GM18868 (cell line): Measurements from ENCODE around the gene AKT1.

Experiments used
- ATAC-seq: cut with Tn5 transposase; IDR thresholded peaks from one replicate; pipeline ENCODE4 v1.9.1; 2021; ENCODE audit warnings: mild to moderate bottlenecking, moderate library complexity; ENCODE audit not compliant: unreplicated experiment

Gene AKT1

DNA sequence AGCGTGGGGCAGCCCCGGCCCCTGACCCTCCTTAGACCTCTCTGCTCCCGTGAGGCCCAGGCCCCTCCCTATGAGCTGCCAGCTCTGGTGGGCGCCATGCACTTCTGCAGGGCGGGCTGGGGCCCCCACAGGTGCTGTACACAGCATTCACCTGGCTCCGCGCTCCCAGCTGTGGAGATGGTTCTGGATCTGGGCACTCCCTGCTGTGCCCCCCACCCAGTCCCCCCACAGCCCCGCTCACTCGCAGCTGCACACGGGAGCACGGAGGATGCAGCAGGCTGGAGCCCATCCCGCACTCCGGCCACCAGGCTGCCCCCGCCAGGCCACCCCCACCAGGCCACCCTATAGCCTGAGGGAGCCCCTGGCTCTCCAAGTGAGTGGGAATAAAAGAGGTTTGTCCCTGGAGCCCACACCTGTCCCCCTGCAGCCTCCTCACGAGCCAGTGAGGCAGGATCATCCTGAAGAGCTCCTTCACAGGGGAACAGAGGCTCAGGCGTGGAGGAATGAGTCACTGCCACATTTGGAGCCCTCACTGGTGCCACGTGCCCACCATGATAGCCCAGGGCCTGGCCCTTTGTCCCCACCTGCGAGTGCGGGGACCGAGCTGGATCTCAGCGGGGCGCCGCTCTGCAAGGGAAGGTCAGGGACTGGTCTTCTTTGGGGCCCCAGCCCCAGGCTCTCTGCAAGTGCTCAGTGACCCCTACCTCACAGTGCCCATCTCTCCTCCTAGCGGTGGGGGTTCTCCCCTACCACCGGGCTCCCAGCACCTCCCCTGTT lies 69.6 kb downstream of the AKT1 start:
- no peak for ATAC-seq

DNA sequence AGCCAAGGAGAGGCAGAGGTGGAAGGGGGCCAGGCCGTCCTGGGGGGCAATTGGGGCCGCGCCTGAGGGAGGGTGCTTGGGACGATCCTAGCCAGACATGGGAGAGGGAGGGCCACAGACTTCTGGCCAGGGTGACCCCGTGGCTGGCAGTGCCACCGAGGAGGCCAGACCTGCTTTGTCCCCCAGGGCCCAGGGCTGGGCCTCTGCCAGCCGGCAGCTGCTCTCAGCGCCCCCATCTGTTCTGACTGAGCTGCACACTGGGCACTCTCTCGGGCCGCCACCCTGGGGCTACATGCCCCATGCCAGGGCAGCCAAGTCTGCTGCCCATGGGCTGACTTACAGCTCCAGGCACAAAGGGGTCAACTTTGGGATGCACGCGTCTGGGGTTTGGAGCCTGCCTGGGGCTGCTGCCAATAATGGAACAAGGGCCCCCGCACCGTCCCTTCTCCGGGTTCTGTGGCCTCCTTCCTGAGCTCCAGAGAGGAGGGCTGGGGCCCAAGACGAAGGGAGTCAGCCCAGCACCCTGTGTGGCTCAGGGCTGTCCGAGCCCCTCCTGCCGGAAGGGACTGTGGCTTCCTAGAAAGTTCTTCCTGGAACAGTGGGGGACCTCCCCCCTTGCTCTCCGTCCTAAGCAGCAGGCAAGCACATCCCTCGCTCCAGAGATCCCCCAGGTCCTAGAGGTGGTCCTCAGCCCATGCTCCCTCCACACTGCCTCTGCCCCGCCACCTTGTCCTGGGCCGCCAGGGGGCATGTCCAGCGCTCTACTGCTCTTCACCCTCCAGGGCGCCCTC lies 70.4 kb downstream of the AKT1 start:
- no peak for ATAC-seq

DNA sequence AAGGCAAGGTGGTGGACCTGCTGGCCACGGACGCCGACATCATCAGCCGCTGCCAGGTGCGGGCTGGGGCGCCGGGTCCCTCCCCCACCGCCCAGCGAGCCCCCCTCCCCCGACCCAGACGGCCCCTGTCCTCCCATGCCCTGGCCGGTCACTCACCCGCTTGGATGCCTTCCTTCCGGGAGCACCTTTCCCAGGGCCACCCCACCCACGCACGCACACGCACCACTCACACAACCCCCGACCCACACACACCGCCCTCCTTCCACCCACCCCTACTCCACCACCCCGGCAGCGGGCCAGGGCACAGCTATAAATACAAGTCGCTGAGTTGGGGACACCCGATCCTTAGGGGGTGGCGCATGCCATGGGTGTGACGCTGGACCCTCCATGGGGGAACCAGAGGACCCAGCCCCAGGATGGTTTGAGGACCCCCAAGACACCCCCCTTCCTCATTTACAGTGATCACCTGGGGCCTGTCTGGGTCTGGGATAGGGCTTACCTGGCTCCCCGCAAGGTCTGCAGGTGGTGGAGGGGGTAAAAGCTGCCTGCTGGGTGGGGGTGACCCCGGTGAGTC lies 71.1 kb downstream of the AKT1 start:
- ATAC-seq = no peak

DNA sequence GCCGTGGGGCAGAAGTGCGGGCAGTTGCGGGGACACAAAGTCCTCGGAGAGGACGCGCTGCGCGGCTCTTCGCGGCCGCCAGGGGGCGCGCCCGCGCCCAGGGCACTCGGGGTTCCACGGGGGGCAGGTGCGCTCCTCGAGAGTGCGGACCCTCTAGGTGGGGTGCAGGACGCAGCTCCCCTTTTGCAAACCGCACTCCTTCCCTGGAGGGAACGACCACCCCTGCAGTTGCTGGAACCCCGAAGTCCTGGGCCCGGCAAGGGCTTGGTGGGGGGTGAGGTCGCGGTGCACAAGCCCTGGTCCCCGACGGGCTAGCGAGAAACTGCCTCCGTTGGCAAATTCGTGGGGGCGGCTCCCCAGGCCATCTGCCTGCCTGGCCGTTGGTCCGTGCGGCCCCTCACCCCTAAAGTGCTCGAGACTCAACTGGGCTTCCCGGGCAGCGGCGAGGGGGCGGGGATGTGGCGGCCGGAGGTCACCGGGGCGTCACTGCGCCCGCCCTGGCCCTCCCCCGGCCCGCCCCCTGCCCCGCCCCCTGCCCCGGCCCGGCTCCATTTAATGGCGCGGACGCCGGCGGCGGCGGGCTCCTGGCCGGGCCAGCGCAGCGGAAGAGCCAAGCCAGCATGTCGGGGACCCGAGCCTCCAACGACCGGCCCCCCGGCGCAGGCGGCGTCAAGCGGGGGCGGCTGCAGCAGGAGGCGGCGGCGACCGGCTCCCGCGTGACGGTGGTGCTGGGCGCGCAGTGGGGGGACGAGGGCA lies 71.7 kb downstream of the AKT1 start, which contains the start of gene ADSS1:
Gene ADSS1 (plus strand): TSS at position 579 of the 756 bp plus-strand sequence. CDS start 42 bp downstream, at position 621.
- ATAC-seq = peak; percentile 43

- no peak for ATAC-seq
These were observed 72.5 kb downstream of the AKT1 start for GRCh38 chr14:104722938-104723650.

DNA sequence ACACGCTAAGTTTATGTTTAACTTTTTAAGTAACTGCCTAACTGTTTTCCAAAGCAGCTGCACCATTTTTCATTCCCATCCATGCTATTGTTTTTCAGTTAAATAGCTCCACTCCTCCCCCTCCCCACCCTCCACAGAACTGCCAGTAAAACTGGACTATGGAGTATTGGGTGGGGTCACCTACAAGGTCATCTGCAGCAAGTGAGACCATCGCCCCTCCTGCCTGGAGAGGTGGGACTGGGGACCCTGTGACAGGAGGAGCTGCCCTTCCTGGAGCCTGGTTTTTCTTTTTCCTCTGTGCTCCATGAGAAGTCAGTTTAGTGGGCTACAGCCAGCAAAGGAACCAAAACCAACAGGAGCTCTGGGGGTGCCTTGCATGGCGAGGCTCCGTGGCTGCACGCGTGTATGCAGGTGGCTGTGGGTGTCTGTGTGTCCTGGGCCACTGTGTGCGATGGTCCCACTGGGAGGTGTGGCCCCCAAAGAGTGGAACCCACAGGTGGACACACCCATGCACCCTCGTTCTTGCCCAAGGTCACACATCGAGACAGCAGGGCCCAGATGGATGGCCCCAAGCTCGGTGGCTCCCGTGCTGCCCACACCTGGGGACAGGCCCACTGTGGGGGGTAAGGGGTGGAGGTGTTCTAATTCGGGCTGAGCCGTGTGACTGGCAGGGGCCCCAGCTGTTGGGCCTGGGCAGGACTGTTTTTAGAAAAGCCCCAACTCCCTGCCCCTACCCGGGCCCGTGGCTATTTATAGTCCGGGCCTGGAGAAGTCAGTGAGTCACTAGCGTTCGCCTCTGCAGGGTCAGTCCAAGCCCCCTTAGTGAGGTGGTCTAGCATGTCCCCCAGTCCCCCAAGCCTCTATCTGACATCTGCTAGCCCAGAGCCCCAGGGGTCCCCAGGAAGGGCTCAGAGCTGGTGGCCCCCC lies 73.8 kb downstream of the AKT1 start:
- no peak for ATAC-seq
